HG02943 (cell line): ENCODE results near the gene FHL1.
"Not testable (repeated sequence)": the region's sequence is repeated elsewhere in the genome, so short reads cannot be mapped to it uniquely, and the experiment has no call there.

Experiments
- ATAC-seq: cut with Tn5 transposase; IDR thresholded peaks from one replicate; pipeline ENCODE4 v1.9.1; 2021; ENCODE audit warnings: mild to moderate bottlenecking, low read depth, moderate library complexity; ENCODE audit not compliant: unreplicated experiment

The FHL1 gene

DNA sequence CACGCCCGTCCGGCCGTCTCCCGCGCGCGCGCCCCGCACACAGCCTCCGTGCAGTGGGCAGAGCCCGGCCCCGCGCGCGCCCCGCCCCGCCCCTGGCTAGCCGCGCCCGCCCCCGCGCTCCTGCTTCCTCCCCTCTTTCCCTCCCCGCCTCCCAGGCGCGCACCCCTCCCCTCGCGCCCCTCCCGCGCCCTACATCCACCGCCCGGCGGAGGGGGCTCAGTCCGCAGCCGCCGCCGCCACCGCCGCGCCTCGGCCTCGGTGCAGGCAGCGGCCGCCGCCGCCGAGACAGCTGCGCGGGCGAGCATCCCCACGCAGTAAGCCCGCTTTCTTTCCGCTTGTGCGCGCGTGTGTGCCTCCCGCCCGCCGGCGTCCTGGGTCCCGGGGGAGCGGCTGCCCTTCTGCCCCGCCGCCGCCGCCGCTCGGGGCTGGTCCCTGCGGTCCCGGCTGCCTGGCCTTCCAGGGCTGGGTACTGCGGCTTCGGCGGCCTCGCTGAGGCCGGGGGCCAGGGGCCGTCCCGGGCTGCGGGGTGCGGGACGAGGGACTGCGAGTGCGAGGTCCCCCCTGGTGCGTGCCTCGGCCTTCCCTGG is at the start of gene FHL1:
FHL1 (plus strand) TSS at position 219 of the 587 bp plus-strand sequence.
- ATAC-seq, result no peak

DNA sequence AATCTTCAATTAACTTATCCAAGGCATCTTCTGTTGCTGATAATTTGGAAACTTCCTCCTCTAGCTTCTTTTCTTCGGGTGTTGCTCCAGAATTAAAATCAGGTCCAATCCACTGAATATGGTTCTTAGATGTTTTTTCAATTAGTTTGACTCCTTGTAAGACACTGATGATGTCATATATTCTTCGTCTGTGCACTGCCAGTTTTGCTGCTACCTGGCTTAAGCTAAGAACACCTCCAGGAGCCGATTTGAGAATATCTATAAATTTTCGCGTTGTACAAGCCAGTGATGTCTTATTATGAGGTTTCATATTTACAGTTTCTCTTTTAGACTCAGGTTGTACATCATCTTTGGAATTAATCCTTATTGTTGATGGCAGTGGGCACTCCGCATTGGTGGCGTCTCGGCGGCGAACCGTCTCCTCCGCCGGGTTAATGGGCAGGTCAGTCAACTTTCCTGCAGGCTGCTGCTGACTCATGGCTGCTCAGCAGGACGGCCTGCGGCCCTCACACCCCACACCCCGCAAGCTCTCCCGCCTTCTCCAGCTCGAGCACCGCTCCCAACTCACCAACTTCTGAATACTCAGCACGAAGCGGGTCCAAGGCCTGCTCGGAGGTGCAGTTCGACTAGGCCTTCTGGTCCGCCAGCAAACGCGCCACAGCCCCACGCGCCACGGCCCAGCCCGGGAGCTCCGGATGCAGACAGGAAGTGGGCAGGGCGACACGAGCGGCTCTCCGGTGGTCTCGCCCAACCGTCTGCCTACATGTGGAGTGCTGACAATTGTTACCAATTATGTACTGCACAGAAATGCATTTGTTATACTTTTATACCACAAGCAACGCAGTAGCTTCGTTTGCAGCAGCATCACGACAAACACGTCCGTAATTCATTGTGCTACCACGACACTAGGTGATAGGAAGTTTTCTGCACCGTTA is 49.2 kb upstream of the FHL1 start:
- ATAC-seq, result no peak

GRCh38 chrX:136104936-136105335 is 42.4 kb upstream of the FHL1 start:
- no peak for ATAC-seq

DNA sequence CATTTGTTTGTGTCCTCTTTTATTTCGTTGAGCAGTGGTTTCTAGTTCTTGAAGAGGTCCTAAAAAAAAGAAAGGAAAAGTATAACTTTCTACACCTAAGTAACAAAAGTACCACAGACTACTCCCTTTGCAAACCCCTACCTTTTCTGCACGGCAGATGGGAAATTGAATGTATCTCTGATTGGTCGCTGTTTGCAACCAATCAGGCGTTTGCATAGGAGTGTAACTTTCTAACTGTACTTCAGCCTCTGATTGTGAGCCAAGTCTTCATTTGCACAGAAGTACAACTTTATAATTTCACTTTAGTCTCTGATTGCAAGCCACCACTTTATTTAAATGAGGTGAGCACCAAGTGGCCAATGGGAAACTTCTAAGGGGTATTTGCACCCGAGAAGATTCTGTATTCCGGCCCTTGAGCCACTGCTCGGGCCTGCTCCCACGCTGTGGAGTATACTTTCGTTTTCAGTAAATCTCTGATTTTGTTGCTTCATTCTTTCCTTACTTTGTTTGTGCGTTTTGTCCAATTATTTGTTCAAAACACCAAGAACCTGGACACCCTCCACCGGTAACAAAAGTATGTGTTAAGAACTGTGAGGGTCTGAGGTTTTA is 40.3 kb upstream of the FHL1 start:
- no peak for ATAC-seq

DNA sequence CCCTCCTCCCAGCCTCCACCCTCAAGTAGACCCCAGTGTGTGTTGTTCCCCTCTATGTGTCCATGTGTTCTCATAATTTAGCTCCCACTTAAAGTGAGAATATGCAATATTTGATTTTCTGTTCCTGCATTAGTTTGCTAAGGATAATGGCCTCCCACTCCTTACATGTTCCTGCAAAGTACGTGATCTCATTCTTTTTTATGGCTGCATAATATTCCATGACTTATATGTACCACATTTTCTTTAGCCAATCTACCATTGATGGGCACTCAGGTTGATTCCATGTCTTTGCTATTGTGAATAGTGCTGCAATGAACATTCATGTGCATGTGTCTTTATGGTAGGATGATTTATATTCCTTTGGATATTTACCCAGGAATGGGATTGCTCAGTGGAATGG is 38.4 kb upstream of the FHL1 start:
- not testable (repeated sequence) for ATAC-seq

DNA sequence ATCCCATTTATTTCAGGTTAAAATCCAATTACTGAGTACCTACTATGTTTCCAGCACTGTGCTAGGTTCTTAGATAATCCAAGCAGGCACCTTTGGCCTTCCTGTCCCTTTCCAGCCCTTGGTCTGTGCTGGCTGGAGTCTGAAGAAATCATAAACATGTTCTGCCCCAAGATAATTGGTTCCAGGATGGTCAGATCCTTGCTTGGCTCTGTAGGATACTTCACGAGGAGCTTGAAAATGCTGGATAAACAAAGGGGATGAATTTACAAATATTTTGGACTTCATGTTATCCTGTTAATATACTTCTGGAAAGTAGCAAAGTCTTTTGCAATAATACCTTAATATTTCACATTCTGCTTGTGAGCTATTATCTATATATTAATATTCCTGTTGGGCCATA is 35.0 kb upstream of the FHL1 start:
- ATAC-seq, result no peak

- no peak for ATAC-seq
Observed at GRCh38 chrX:136112778-136113177, 34.6 kb upstream of the FHL1 start.

GRCh38 chrX:136115126-136115903 is 32.0 kb upstream of the FHL1 start:
- no peak for ATAC-seq

GRCh38 chrX:136115904-136116297 is 31.4 kb upstream of the FHL1 start:
- no peak for ATAC-seq

DNA sequence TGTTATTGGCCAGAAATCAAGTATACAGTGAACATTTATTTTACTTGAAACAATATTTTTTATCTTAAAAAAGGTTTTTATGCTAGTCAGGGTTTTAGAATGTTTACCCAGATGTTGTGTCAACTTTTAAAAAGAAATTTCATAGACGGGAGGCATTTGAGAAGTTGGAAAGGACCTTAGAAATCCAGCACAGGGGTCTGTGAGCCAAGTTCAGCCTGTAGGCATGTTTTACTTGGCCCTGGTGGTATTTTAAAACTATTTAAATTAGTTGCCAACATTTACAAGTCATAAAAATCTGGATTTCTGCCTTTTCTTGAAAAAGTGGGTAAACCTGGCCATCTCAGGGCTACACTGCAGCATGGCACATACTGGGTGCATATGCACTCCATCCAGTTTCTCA is 25.5 kb upstream of the FHL1 start:
- no peak for ATAC-seq

GRCh38 chrX:136122207-136122606 is 25.1 kb upstream of the FHL1 start:
- ATAC-seq, result no peak

GRCh38 chrX:136125106-136125505 is 22.2 kb upstream of the FHL1 start:
- ATAC-seq, result no peak

DNA sequence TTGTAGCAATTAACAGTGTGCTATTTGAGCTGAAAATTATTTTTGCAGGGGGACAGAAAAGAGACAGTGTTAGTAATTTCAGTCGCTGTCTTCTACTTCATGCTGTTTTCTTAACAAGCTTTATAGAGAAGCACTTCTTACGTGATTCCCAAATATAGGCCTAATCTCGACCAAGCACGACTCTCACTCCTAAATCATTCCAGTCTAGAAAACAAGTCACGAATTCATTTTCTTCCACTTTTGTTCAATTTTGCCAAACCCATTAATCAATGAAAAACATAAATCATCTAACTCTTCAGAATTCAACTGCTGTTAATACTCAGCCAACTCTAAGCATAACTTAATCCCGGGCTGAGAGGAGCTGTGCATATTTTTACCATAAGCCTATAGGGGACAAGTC is 21.0 kb upstream of the FHL1 start:
- ATAC-seq, result no peak

GRCh38 chrX:136126872-136127406 is 20.4 kb upstream of the FHL1 start:
- ATAC-seq, result no peak

DNA sequence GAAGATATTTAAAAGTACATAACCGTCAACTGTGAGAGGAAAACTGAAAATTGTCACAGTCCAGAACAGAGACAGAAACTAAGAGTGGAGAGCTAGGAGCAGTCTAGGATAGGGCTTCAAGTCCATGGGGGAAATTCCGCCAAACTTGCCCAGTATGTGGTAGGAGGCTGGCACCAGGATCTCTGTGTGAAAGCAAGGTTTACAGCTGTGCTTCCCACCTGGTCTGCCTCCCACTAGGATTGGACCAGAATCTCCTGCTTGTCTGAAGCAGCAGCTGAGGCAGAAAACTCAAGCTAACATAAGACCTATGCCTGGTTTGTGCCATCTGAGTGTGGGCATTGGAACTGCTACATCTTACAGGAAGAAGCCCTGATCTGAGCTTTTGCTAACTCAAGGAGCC is 18.6 kb upstream of the FHL1 start:
- ATAC-seq, result no peak

GRCh38 chrX:136130931-136131833 is 16.2 kb upstream of the FHL1 start:
- no peak for ATAC-seq

GRCh38 chrX:136138939-136139338 is 8.4 kb upstream of the FHL1 start:
- no peak for ATAC-seq

DNA sequence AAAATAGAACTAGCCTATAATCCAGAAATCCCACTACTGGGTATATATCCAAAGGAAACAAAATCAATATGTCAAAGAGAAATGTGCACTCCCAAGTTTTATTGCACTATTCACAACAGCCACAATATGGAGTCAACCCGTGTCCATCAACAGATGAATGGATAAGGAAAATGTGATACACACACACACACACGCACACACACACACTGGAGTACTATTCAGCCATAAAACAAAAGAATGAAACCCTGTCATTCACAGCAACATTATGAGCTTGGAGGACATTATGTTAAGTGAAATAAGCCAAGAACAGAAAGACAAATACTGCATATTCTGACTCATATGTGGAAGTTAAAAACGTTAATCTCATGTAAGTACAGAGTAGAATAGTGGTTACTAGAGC is 5.8 kb upstream of the FHL1 start:
- no peak for ATAC-seq

GRCh38 chrX:136142592-136142991 is 4.7 kb upstream of the FHL1 start:
- ATAC-seq, result no peak

- ATAC-seq, result no peak
Observed at GRCh38 chrX:136143711-136144110, 3.6 kb upstream of the FHL1 start.
